Stomach (tissue), 4 donors: Measurements from ENCODE around the gene ACSS2.

Source experiments
- CTCF ChIP-seq, 7 experiments: fragments of 450-650 bp in 4 of 7; fragments of 200-600 bp in 3 of 7; sonication (generic) in 3 of 7; IDR thresholded peaks; one replicate each; pipeline ENCODE4 v1.5.1; 2016 to 2019; ENCODE audit warnings: antibody characterized with exemption in 7 of 7, control low read depth in 2 of 7, mild to moderate bottlenecking in 1 of 7
- POLR2A ChIP-seq, 4 donors: fragments of 450-650 bp; IDR thresholded peaks; one replicate each; pipeline ENCODE4 v1.6.1; 2016; ENCODE audit warnings: antibody characterized with exemption in 4 of 4, control low read depth in 2 of 4, mild to moderate bottlenecking in 1 of 4, moderate library complexity in 1 of 4

GRCh38 chr20:34883809-34884208 is 7.4 kb downstream of the ACSS2 start:
- TF ChIP-seq CTCF (IDR thresholded peaks at IDR 0.05) (no peak), POLR2A (IDR thresholded peaks at IDR 0.05) (no peak)
